ENCODE data around the gene UBL7.

The UBL7 gene

DNA sequence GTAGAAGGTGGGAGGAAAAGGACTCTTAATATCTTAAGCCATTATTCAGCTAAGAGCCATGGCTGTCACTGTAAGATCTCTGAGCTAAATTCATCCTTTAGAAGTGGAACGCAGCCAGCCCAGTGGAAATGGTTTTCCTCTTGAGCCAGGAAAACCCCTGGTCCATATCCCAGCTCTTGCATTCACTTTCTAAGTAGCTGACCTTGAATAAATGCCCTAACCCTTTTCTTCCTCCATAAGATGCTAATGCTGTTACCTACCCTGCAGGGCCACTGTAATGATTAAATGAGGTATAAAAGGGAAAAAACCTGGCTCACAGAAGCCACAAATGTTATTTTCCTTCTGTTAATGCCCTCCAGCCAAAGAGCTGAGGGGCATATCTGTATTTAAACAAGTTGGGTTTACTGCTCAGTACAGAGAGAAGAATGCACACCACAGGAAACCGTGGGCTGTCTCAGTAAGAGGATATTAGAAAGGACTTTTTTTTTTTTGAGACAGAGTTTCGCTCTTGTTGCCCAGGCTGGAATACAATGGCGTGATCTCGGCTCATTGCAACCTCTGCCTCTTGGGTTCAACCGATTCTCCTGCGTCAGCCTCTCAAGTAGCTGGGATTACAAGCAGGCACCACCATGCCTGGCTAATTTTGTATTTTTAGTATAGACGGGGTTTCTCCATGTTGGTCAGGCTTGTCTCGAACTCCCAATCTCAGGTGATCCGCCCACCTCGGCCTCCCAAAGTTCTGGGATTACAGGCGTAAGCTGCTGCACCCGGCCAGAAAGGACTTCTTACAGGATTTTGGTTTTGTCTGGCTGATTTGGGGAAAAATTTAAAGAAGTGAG lies 6.8 kb downstream of the UBL7 start:
- no peak for DNase-seq (ENCODE audit: low spot score)
- Histone ChIP-seq H3K27ac (no peak overlapping the region), H3K4me3 (no peak overlapping the region)
- TF ChIP-seq, protein P1, sequence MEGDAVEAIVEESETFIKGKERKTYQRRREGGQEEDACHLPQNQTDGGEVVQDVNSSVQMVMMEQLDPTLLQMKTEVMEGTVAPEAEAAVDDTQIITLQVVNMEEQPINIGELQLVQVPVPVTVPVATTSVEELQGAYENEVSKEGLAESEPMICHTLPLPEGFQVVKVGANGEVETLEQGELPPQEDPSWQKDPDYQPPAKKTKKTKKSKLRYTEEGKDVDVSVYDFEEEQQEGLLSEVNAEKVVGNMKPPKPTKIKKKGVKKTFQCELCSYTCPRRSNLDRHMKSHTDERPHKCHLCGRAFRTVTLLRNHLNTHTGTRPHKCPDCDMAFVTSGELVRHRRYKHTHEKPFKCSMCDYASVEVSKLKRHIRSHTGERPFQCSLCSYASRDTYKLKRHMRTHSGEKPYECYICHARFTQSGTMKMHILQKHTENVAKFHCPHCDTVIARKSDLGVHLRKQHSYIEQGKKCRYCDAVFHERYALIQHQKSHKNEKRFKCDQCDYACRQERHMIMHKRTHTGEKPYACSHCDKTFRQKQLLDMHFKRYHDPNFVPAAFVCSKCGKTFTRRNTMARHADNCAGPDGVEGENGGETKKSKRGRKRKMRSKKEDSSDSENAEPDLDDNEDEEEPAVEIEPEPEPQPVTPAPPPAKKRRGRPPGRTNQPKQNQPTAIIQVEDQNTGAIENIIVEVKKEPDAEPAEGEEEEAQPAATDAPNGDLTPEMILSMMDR (IDR thresholded peaks at IDR 0.05): no peak

DNA sequence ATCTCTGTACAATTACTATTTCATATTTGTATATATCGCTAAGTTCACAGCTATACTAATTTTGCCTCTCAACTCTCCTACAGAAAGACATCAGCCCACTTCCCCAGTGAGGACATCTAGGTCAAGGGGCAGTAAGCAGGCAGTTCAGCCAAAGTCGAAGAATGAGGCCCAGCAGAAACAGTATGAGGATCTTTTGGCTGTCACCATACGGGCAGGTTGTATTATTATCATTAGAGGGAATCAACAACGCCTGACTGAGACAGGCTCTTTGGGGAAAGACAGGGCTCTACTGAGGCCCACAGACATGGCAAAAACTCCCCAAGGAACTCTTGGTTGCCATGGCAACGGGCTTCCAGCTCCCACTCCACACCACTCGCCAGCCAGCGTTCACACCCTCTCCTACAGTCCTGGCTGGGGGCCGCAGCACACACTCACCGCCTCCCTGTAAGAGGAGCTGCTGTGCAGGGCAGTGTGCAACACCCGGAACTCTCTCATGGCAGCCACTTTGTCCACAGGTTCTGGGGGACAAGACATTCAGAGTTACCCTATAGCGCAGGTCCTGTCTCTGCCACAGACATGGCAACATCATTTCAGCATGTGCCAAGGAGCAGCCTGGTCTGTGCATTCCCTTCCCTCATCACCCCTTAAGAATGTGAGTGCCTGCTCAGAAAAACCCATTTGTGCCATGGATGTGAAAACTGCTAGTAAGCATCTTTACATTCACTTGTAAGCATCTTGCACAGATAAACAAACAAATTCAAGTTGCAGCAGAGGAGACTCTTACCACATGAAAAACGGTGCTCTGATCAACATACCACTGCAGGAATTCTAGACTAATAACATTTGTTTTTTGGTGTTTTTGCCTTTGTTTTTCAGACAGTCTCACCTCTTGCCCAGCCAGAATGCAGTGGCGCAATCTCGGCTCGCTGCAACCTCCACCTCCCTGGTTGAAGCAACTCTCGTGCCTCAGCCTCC lies 8.8 kb downstream of the UBL7 start:
- TF ChIP-seq, protein P1 (IDR thresholded peaks at IDR 0.05): no peak
- DNase-seq (ENCODE audit: low spot score): no peak
- no peak overlapping the region for H3K27ac ChIP-seq
- no peak overlapping the region for H3K4me3 ChIP-seq

DNA sequence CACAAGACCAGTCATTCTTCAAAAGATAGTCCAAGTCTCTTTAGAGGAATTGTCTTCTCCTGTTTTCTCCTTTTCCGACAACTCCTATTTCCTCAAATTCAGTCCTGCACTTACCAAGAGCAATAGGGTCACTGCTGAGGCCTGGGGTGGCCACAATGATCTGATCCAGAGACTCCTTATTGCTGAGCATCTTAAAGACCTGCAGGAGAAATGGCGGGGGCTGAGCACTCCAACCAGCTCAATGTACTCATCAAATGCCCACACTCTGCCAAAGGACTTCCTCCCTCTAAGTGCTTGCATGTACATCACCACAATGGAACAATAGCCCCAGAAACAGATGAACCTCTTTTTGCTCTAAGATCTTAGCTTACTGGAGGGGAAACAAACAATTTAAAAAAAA lies 9.6 kb downstream of the UBL7 start:
- TF ChIP-seq, protein P1 (IDR thresholded peaks at IDR 0.05): no peak
- no peak overlapping the region for H3K27ac ChIP-seq
- DNase-seq (ENCODE audit: low spot score): no peak
- no peak overlapping the region for H3K4me3 ChIP-seq

DNA sequence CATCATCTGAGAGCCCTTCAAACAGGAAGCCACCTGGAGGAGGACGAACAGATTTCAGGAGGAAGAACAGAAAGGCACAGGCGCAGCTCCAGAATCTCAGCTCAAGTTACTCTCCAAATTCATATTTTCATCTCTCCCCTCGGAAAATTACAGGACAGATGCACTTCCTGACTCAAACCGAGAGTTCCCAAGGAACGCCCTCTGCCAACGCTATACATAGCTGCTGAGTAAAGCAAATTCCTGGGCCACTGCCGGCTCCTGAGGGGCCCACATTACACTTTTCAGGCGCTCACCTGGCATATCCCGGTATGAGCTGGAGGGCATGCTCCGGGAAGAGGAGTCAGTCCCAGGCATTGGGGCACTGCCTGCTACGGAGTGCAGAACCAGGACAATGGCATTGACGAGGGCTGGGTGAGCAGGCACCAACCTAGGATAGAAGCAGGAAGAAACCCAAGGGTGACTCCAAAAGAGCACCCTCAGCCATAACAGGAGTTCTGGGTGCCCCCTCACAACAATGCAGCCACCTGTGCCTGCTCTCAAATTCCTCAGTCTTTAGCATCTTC lies 11.2 kb downstream of the UBL7 start:
- TF ChIP-seq, protein P1 (IDR thresholded peaks at IDR 0.05): no peak
- no peak overlapping the region for H3K4me3 ChIP-seq
- no peak overlapping the region for H3K27ac ChIP-seq
- DNase-seq (ENCODE audit: low spot score): no peak

DNA sequence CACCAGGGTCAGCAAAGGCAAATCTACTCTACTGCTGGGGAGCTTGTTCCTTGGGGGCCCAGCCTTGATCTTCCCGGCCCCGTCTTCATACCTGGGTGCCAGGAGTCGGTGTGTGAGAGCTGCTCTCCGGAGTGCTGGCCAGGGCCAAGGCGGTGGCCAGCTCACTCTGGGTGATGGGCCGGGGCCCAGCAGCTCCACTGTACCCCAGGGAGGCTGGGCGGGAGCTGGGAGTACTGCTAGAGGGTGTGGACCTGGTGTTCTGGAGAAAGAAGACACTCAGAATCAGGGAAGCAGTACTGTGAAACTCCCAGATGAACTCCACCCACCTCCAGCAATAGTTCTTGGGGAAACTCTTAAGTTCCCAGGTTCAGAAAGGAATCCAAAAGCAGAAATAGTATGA lies 11.9 kb downstream of the UBL7 start:
- no peak for DNase-seq (ENCODE audit: low spot score)
- Histone ChIP-seq H3K4me3 (no peak overlapping the region), H3K27ac (no peak overlapping the region)

More for the DNA sequence above, 11.9 kb downstream of the UBL7 start:
- TF ChIP-seq, protein P1 (IDR thresholded peaks at IDR 0.05): no peak
